ENCODE data around the gene DLK1.

DNA sequence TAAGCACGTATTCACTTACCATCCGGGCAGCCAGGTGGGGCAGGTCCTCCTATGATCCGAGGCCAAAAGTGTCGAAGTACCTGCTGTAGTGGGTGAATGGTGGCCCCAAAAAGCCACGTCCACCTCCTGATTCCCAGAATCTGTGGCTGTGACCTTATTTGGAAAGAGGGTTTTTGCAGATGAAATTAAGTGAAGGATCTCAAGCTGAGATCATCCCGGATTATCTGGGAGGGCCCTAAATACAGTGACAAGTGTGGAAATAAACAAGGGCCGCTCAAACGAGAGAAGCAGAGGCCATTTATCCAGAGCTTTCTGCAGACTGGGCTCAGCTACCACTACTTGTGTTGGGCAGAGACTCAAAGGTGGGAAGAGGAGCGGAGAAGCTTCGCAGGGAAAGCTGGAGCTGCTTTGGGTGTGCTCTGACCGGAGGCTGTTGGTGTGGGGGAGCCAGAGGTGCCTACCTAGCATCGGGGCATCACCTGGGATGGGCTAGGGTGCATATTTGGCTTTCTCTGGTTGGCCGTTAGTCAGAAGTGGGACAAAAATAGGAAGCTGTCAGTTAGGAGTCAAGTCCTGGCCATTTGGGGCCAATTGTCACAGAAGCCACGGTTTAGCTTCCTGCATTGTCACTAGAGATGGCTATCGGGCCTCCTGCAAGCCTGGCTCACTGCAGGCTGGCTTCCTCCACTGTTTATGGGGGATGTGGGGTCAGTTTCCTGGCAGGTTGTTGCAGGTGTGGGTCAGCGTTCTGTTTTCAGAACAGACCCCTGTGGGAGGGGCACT is 27.8 kb upstream of the DLK1 start:
- TF ChIP-seq POLR2AphosphoS5 (IDR thresholded peaks at IDR 0.05; ENCODE audit: low read depth, low read length) (no peak), SIN3A (IDR thresholded peaks at IDR 0.05; ENCODE audit: borderline replicate concordance, insufficient read depth, low read depth, low read length) (no peak)
- TF ChIP-seq, protein P1, sequence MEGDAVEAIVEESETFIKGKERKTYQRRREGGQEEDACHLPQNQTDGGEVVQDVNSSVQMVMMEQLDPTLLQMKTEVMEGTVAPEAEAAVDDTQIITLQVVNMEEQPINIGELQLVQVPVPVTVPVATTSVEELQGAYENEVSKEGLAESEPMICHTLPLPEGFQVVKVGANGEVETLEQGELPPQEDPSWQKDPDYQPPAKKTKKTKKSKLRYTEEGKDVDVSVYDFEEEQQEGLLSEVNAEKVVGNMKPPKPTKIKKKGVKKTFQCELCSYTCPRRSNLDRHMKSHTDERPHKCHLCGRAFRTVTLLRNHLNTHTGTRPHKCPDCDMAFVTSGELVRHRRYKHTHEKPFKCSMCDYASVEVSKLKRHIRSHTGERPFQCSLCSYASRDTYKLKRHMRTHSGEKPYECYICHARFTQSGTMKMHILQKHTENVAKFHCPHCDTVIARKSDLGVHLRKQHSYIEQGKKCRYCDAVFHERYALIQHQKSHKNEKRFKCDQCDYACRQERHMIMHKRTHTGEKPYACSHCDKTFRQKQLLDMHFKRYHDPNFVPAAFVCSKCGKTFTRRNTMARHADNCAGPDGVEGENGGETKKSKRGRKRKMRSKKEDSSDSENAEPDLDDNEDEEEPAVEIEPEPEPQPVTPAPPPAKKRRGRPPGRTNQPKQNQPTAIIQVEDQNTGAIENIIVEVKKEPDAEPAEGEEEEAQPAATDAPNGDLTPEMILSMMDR (IDR thresholded peaks at IDR 0.05): no peak
- TF ChIP-seq, protein P2, sequence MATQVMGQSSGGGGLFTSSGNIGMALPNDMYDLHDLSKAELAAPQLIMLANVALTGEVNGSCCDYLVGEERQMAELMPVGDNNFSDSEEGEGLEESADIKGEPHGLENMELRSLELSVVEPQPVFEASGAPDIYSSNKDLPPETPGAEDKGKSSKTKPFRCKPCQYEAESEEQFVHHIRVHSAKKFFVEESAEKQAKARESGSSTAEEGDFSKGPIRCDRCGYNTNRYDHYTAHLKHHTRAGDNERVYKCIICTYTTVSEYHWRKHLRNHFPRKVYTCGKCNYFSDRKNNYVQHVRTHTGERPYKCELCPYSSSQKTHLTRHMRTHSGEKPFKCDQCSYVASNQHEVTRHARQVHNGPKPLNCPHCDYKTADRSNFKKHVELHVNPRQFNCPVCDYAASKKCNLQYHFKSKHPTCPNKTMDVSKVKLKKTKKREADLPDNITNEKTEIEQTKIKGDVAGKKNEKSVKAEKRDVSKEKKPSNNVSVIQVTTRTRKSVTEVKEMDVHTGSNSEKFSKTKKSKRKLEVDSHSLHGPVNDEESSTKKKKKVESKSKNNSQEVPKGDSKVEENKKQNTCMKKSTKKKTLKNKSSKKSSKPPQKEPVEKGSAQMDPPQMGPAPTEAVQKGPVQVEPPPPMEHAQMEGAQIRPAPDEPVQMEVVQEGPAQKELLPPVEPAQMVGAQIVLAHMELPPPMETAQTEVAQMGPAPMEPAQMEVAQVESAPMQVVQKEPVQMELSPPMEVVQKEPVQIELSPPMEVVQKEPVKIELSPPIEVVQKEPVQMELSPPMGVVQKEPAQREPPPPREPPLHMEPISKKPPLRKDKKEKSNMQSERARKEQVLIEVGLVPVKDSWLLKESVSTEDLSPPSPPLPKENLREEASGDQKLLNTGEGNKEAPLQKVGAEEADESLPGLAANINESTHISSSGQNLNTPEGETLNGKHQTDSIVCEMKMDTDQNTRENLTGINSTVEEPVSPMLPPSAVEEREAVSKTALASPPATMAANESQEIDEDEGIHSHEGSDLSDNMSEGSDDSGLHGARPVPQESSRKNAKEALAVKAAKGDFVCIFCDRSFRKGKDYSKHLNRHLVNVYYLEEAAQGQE (IDR thresholded peaks at IDR 0.05; ENCODE audit: insufficient read depth in 1 of 2, low read depth in 2 of 2, low read length in 1 of 2): no peak

All from Panc1 (cell line).